Transverse colon (tissue), 4 donors: ENCODE results near the gene CTAGE1. TPM values are rescaled to one million over a fixed set of nuclear protein-coding genes. Genes with fewer than 3 reads are reported as not detected.
A peak's percentile ranks its signal among the peaks of the same experiment; 100 is the strongest.
"Not testable (repeated sequence)": the region's sequence is repeated elsewhere in the genome, so short reads cannot be mapped to it uniquely, and the experiment has no call there.

Source experiments
- DNase-seq: peaks from one replicate; pipeline ENCODE4 v3.0.0-alpha.2; 2019
- H3K27ac ChIP-seq, 4 donors: fragments of 200-600 bp; sonication (generic); 2 replicates each; pipeline ENCODE4 v1.5.1; 2016 to 2018; ENCODE audit warnings: inconsistent platforms in 4 of 4
- H3K27me3 ChIP-seq: fragments of 200-600 bp; sonication (generic); 2 replicates; pipeline ENCODE4 v1.5.1; 2017; ENCODE audit warnings: inconsistent platforms
- H3K36me3 ChIP-seq, 4 donors: fragments of 200-600 bp; sonication (generic); 2 replicates each; pipeline ENCODE4 v1.5.1; 2017 to 2019; ENCODE audit warnings: inconsistent platforms in 4 of 4
- H3K4me1 ChIP-seq, 4 donors: fragments of 200-600 bp; sonication (generic); 2 replicates each; pipeline ENCODE4 v1.5.1; 2017 to 2020; ENCODE audit warnings: inconsistent platforms in 4 of 4
- H3K4me3 ChIP-seq, 4 donors: fragments of 200-600 bp; sonication (generic); 1 replicate in 1 of 4; 2 replicates in 3 of 4; pipeline versions ENCODE4 v1.5.1 to v1.6.1; 2017 to 2019; ENCODE audit warnings: inconsistent platforms in 4 of 4
- H3K9me3 ChIP-seq, 2 donors: fragments of 200-600 bp; sonication (generic); 2 replicates each; pipeline ENCODE4 v1.5.1; 2017 to 2019; ENCODE audit warnings: inconsistent platforms in 2 of 2
- CTCF ChIP-seq, 5 experiments: fragments of 200-600 bp in 3 of 5; fragments of 450-650 bp in 2 of 5; sonication (generic) in 3 of 5; IDR thresholded peaks; 1 replicate in 2 of 5; 2 replicates in 3 of 5; pipeline ENCODE4 v1.5.1; 2016 to 2017; ENCODE audit warnings: antibody characterized with exemption in 5 of 5, inconsistent platforms in 3 of 5, mild to moderate bottlenecking in 2 of 5, moderate library complexity in 1 of 5
- EP300 ChIP-seq: sonication (generic); formaldehyde crosslinking; IDR thresholded peaks from one replicate; pipeline ENCODE4 v1.6.1; 2017; ENCODE audit warnings: antibody characterized with exemption, low read depth
- POLR2A ChIP-seq: fragments of 450-650 bp; IDR thresholded peaks from one replicate; pipeline ENCODE4 v1.6.1; 2016; ENCODE audit warnings: antibody characterized with exemption, mild to moderate bottlenecking, moderate library complexity
- POLR2AphosphoS5 ChIP-seq, 3 donors: sonication (generic); formaldehyde crosslinking; IDR thresholded peaks; one replicate each; pipeline ENCODE4 v1.6.1; 2016; ENCODE audit warnings: antibody characterized with exemption in 3 of 3
- WGBS, 2 donors: methylation state at CpG; one replicate each; pipeline ENCODE4 v1.1.5; 2018; ENCODE audit warnings: low coverage in 1 of 2; 5-methylcytosine and 5-hydroxymethylcytosine counted together
- in situ Hi-C, 4 donors: fragments of 200-750 bp; cut with MboI; loops; one replicate each; pipeline versions ENCODE4 v1.15.0 to v1.15.1; 2017; ENCODE audit warnings: low sequenced_read_pairs in 3 of 4, low pct_ligation_motif_present in 1 of 4, low pct_unique_long_range_greater_than_20kb in 1 of 4
- intact Hi-C: fragments of 100-400 bp; cut with DNase I; formaldehyde crosslinking; loops from one replicate; pipeline ENCODE4 v1.15.1; 2023; ENCODE audit warnings: low total_unique reads
- total RNA-seq, 4 donors: library from RNA; depleted of rRNA; stranded (reverse); fragments of >200 nt; gene quantifications; one replicate each; pipeline ENCODE4 v1.1.0, GENCODE V29; 2016

The CTAGE1 gene
- total RNA-seq, 4 donors from 2014 or later, result not detected

DNA sequence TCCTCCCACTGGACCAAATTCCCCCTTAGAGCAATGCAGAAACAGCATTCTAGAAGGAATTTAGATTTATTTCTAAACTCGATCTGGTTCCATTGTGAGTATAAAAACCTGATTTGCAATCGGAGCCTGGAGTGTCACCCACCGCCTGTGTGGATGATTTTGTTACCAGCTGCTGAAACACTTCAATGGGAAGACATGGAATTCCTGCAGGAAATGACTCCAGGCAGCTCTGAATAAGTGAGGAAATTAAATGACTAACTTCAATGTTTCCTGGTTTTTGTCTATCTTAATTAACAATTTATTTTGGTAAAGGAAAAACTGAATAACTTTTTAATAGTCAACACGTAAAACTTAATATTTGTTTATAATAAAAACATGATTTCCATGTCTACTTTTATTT is 19.3 kb downstream of the CTAGE1 start:
- no peaks in the 10 kb centered on the region for H3K36me3 ChIP-seq
- no peaks in the 10 kb centered on the region for H3K9me3 ChIP-seq
- WGBS, 2 donors, result 72 to 80% methylated on average over 2 to 4 of the region's 4 CpGs
- H3K4me1 ChIP-seq, result no peaks in the 10 kb centered on the region
- in situ Hi-C loops (no loop called here), intact Hi-C loops (no loop called here)
- DNase-seq, result no peak
- no peaks in the 10 kb centered on the region for H3K27me3 ChIP-seq
- H3K4me3 ChIP-seq, result no peak overlapping the region
- no peak overlapping the region for H3K27ac ChIP-seq
- TF ChIP-seq EP300 (no peak), POLR2A (no peak), CTCF (IDR thresholded peaks at IDR 0.05) (no peak), POLR2AphosphoS5 (IDR thresholded peaks at IDR 0.05) (no peak)

- Histone ChIP-seq H3K4me3 (no peak overlapping the region), H3K36me3 (no peaks in the 10 kb centered on the region), H3K9me3 (no peaks in the 10 kb centered on the region), H3K27me3 (no peaks in the 10 kb centered on the region), H3K27ac (no peak overlapping the region), H3K4me1 (peaks cover 0 to 16% (median 9%) of the 10 kb centered on the region in 4 donors)
- no peak for TF ChIP-seq POLR2AphosphoS5 (IDR thresholded peaks at IDR 0.05)
- TF ChIP-seq CTCF (IDR thresholded peaks at IDR 0.05), result no peak
- no peak for TF ChIP-seq POLR2A
- TF ChIP-seq EP300, result no peak
- intact Hi-C loops, result no loop called here
- in situ Hi-C loops, result no loop called here
- no peak for DNase-seq
- WGBS, 2 donors, result 69 to 81% methylated on average over 3 to 5 of the region's 5 CpGs
These were observed 23.3 kb downstream of the CTAGE1 start for GRCh38 chr18:22394428-22394827.

GRCh38 chr18:22393164-22393563 is 24.6 kb downstream of the CTAGE1 start:
- DNase-seq, intact Hi-C loops, H3K36me3 ChIP-seq, H3K4me3 ChIP-seq, H3K9me3 ChIP-seq, in situ Hi-C loops, H3K27ac ChIP-seq, H3K27me3 ChIP-seq: not testable (repeated sequence)
- H3K4me1 ChIP-seq, result peaks cover 0 to 16% (median 9%) of the 10 kb centered on the region in 4 donors
- 56 to 72% methylated on average over 2 to 3 of the region's 3 CpGs for WGBS, 2 donors

DNA sequence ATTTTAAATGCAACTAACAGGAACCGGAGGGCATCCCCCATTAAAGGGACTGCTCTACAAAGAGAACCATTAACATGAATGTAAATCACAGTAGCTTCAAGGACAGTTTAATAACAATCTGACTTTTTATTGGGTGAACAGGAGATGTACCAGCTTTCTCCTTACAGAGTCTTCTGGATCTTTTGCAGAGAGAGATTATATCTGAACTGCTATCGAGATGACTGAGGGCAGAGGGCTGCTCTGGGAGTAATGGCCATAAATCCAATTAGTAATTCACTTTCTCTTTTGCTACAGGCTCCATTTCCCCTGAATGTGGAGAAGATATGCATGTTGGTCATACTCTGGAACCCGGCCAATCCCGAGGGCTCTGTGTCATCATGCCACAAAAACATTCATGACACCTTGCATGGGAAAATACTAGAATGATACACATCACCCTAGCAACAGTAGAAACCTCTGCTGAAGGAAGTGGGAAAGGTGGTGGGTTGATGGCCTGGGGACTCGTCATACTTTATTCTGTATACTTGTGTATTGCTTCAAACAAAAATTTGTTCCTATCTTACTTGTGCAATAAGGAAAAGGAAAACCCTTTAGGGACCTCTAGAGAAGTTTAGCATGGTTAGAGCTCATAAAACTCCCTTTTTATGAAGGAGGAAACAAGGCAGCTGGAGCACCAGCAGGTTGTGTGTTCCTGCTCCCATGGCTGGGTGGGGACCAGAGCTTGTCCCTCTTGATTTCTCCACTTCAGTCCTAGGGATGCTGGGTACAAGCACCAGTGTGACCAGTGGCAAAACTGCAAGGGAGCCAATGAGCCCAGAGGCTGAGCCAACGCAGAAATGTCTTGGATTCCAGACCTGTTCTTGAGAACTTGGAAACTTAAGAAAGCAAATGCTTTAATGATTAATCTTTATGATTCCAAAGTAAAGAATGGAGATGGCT is 26.0 kb downstream of the CTAGE1 start:
- DNase-seq, result peak; percentile 74
- no peak overlapping the region for H3K4me3 ChIP-seq
- H3K27me3 ChIP-seq, result no peaks in the 10 kb centered on the region
- intact Hi-C loops, result no loop called here
- peaks cover 0 to 16% (median 9%) of the 10 kb centered on the region in 4 donors for H3K4me1 ChIP-seq
- in situ Hi-C loops, result no loop called here
- TF ChIP-seq CTCF (IDR thresholded peaks at IDR 0.05) (no peak), POLR2A (no peak), POLR2AphosphoS5 (IDR thresholded peaks at IDR 0.05) (no peak), EP300 (no peak)
- 22 to 34% methylated on average over 2 to 6 of the region's 6 CpGs for WGBS, 2 donors
- H3K9me3 ChIP-seq, result no peaks in the 10 kb centered on the region
- peak overlapping the region; percentile 33 to 67 (median 56) for H3K27ac ChIP-seq
- no peaks in the 10 kb centered on the region for H3K36me3 ChIP-seq
